Measurements from ENCODE around the gene HBZ. TPM values are rescaled to one million over a fixed set of nuclear protein-coding genes. Genes with fewer than 3 reads are reported as not detected.
"Not testable (repeated sequence)": the region's sequence is repeated elsewhere in the genome, so short reads cannot be mapped to it uniquely, and the experiment has no call there.

HBZ gene
- total RNA-seq, 1 experiment from 2014 or later = not detected

GRCh38 chr16:162271-162991 is 10.0 kb downstream of the HBZ start:
- H4K20me1 ChIP-seq (ENCODE audit: insufficient read depth) = no peaks in the 10 kb centered on the region
- H3K9me3 ChIP-seq (ENCODE audit: control insufficient read depth in 1 of 2, insufficient read depth in 1 of 2, low read depth in 1 of 2, low read length in 2 of 2) = no peaks in the 10 kb centered on the region
- no peaks in the 10 kb centered on the region for H3K4me1 ChIP-seq (ENCODE audit: control insufficient read depth in 1 of 2, insufficient read depth in 2 of 2, low read length in 2 of 2)
- no peaks in the 10 kb centered on the region for H3K27me3 ChIP-seq (ENCODE audit: insufficient read depth, low read length)
- intact Hi-C loops (cut with micrococcal nuclease) = no loop called here
- RAD21 ChIA-PET (ENCODE audit: low non-redundant PET in 1 of 2, low total read pairs in 2 of 2, uncharacterized antibody in 2 of 2, unreplicated experiment in 2 of 2) = no interaction called here
- no peak overlapping the region for H2AFZ ChIP-seq (ENCODE audit: low read depth, low read length, poor library complexity, severe bottlenecking)
- no peak for ATAC-seq
- DNase-seq (ENCODE audit: low read depth, low spot score) = no peak
- BruUV-seq (replicated peaks) = no TSS peak
- CTCF ChIA-PET = no interaction called here
- H3K4me2 ChIP-seq (ENCODE audit: low read length) = no peak overlapping the region
- no peak overlapping the region for H3K27ac ChIP-seq (ENCODE audit: low read depth, low read length)
- POLR2A ChIA-PET = no interaction called here
- H3K4me3 ChIP-seq (replicated peaks in 1 of 2; ENCODE audit: low read depth in 1 of 2, low read length in 2 of 2) = no peak overlapping the region
- no peak for TF ChIP-seq ATF3 (IDR thresholded peaks at IDR 0.05)
- TF ChIP-seq RAD21 (IDR thresholded peaks at IDR 0.05; ENCODE audit: low read depth) = no peak
- TF ChIP-seq FOSL1 (IDR thresholded peaks at IDR 0.05; ENCODE audit: low read depth) = no peak
- no peak for TF ChIP-seq SIN3A (IDR thresholded peaks at IDR 0.05; ENCODE audit: low read depth)
- TF ChIP-seq TCF7L2 (IDR thresholded peaks at IDR 0.05; ENCODE audit: borderline replicate concordance, extremely low read depth, insufficient read depth, insufficient read length) = no peak
- TF ChIP-seq POLR2A (IDR thresholded peaks at IDR 0.05; ENCODE audit: borderline replicate concordance, extremely low read depth, insufficient read depth, insufficient read length) = no peak
- no peak overlapping the region for H3K9ac ChIP-seq (ENCODE audit: low read length)
- no peaks in the 10 kb centered on the region for H3K9me2 ChIP-seq (ENCODE audit: insufficient read depth)
- no peaks in the 10 kb centered on the region for H3K79me2 ChIP-seq (ENCODE audit: insufficient read depth, low read length)
- H3K36me3 ChIP-seq (ENCODE audit: control insufficient read depth in 1 of 2, insufficient read depth in 2 of 2, low read length in 2 of 2) = no peaks in the 10 kb centered on the region

GRCh38 chr16:163139-163538 is 10.7 kb downstream of the HBZ start:
- H4K20me1 ChIP-seq (ENCODE audit: insufficient read depth); ATAC-seq; DNase-seq (ENCODE audit: low read depth, low spot score); BruUV-seq (replicated peaks); H3K36me3 ChIP-seq (ENCODE audit: control insufficient read depth in 1 of 2, insufficient read depth in 2 of 2, low read length in 2 of 2); intact Hi-C loops (cut with micrococcal nuclease); H3K27me3 ChIP-seq (ENCODE audit: insufficient read depth, low read length); H3K79me2 ChIP-seq (ENCODE audit: insufficient read depth, low read length); H3K4me1 ChIP-seq (ENCODE audit: control insufficient read depth in 1 of 2, insufficient read depth in 2 of 2, low read length in 2 of 2); RAD21 ChIA-PET (ENCODE audit: low non-redundant PET in 1 of 2, low total read pairs in 2 of 2, uncharacterized antibody in 2 of 2, unreplicated experiment in 2 of 2); H3K9me3 ChIP-seq (ENCODE audit: control insufficient read depth in 1 of 2, insufficient read depth in 1 of 2, low read depth in 1 of 2, low read length in 2 of 2); H2AFZ ChIP-seq (ENCODE audit: low read depth, low read length, poor library complexity, severe bottlenecking); H3K9me2 ChIP-seq (ENCODE audit: insufficient read depth); H3K27ac ChIP-seq (ENCODE audit: low read depth, low read length); H3K9ac ChIP-seq (ENCODE audit: low read length); H3K4me3 ChIP-seq (replicated peaks in 1 of 2; ENCODE audit: low read depth in 1 of 2, low read length in 2 of 2); POLR2A ChIA-PET; CTCF ChIA-PET; H3K4me2 ChIP-seq (ENCODE audit: low read length): not testable (repeated sequence)

GRCh38 chr16:163696-164095 is 11.3 kb downstream of the HBZ start:
- not testable (repeated sequence) for H3K36me3 ChIP-seq (ENCODE audit: control insufficient read depth in 1 of 2, insufficient read depth in 2 of 2, low read length in 2 of 2); H3K27me3 ChIP-seq (ENCODE audit: insufficient read depth, low read length)
- peak; percentile 27; the same call in 1 of the 2 replicates for ATAC-seq

GRCh38 chr16:164134-164823 is 11.8 kb downstream of the HBZ start:
- H3K4me1 ChIP-seq (ENCODE audit: control insufficient read depth in 1 of 2, insufficient read depth in 2 of 2, low read length in 2 of 2); H3K27ac ChIP-seq (ENCODE audit: low read depth, low read length); H3K36me3 ChIP-seq (ENCODE audit: control insufficient read depth in 1 of 2, insufficient read depth in 2 of 2, low read length in 2 of 2); RAD21 ChIA-PET (ENCODE audit: low non-redundant PET in 1 of 2, low total read pairs in 2 of 2, uncharacterized antibody in 2 of 2, unreplicated experiment in 2 of 2); H3K4me3 ChIP-seq (replicated peaks in 1 of 2; ENCODE audit: low read depth in 1 of 2, low read length in 2 of 2); H3K9me3 ChIP-seq (ENCODE audit: control insufficient read depth in 1 of 2, insufficient read depth in 1 of 2, low read depth in 1 of 2, low read length in 2 of 2); H3K4me2 ChIP-seq (ENCODE audit: low read length); intact Hi-C loops (cut with micrococcal nuclease); H3K9me2 ChIP-seq (ENCODE audit: insufficient read depth); H2AFZ ChIP-seq (ENCODE audit: low read depth, low read length, poor library complexity, severe bottlenecking); H4K20me1 ChIP-seq (ENCODE audit: insufficient read depth); H3K27me3 ChIP-seq (ENCODE audit: insufficient read depth, low read length); H3K9ac ChIP-seq (ENCODE audit: low read length); BruUV-seq (replicated peaks); DNase-seq (ENCODE audit: low read depth, low spot score); H3K79me2 ChIP-seq (ENCODE audit: insufficient read depth, low read length); POLR2A ChIA-PET; CTCF ChIA-PET: not testable (repeated sequence)
- peak; percentile 49; the same call in 1 of the 2 replicates for ATAC-seq

More at GRCh38 chr16:163696-164095, 11.3 kb downstream of the HBZ start:
- H3K4me1 ChIP-seq (ENCODE audit: control insufficient read depth in 1 of 2, insufficient read depth in 2 of 2, low read length in 2 of 2); H4K20me1 ChIP-seq (ENCODE audit: insufficient read depth); RAD21 ChIA-PET (ENCODE audit: low non-redundant PET in 1 of 2, low total read pairs in 2 of 2, uncharacterized antibody in 2 of 2, unreplicated experiment in 2 of 2); H3K9ac ChIP-seq (ENCODE audit: low read length); intact Hi-C loops (cut with micrococcal nuclease); H3K79me2 ChIP-seq (ENCODE audit: insufficient read depth, low read length); H3K4me3 ChIP-seq (replicated peaks in 1 of 2; ENCODE audit: low read depth in 1 of 2, low read length in 2 of 2); H3K9me2 ChIP-seq (ENCODE audit: insufficient read depth); H3K4me2 ChIP-seq (ENCODE audit: low read length); DNase-seq (ENCODE audit: low read depth, low spot score); CTCF ChIA-PET; H2AFZ ChIP-seq (ENCODE audit: low read depth, low read length, poor library complexity, severe bottlenecking); H3K9me3 ChIP-seq (ENCODE audit: control insufficient read depth in 1 of 2, insufficient read depth in 1 of 2, low read depth in 1 of 2, low read length in 2 of 2); H3K27ac ChIP-seq (ENCODE audit: low read depth, low read length); BruUV-seq (replicated peaks); POLR2A ChIA-PET: not testable (repeated sequence)

Measured in HCT116 (cell line).